Breast epithelium (tissue), 3 donors: ENCODE data around the gene DLD.
"Not testable (repeated sequence)": the region's sequence is repeated elsewhere in the genome, so short reads cannot be mapped to it uniquely, and the experiment has no call there.

Experiments used
- POLR2A ChIP-seq: fragments of 450-650 bp; IDR thresholded peaks from one replicate; pipeline ENCODE4 v1.6.1; 2016; ENCODE audit warnings: antibody characterized with exemption, mild to moderate bottlenecking, moderate library complexity
- POLR2AphosphoS5 ChIP-seq, 3 donors: sonication (generic); formaldehyde crosslinking; IDR thresholded peaks; one replicate each; pipeline ENCODE4 v1.6.1; 2017; ENCODE audit warnings: antibody characterized with exemption in 3 of 3
- TF ChIP-seq, protein P1 (sequence below), 3 donors: fragments of 450-650 bp; IDR thresholded peaks; one replicate each; pipeline ENCODE4 v1.5.1; 2016 to 2017; ENCODE audit warnings: antibody characterized with exemption in 3 of 3, mild to moderate bottlenecking in 3 of 3, moderate library complexity in 3 of 3

- TF ChIP-seq POLR2AphosphoS5 (IDR thresholded peaks at IDR 0.05); POLR2A: not testable (repeated sequence)
- TF ChIP-seq, protein P1, sequence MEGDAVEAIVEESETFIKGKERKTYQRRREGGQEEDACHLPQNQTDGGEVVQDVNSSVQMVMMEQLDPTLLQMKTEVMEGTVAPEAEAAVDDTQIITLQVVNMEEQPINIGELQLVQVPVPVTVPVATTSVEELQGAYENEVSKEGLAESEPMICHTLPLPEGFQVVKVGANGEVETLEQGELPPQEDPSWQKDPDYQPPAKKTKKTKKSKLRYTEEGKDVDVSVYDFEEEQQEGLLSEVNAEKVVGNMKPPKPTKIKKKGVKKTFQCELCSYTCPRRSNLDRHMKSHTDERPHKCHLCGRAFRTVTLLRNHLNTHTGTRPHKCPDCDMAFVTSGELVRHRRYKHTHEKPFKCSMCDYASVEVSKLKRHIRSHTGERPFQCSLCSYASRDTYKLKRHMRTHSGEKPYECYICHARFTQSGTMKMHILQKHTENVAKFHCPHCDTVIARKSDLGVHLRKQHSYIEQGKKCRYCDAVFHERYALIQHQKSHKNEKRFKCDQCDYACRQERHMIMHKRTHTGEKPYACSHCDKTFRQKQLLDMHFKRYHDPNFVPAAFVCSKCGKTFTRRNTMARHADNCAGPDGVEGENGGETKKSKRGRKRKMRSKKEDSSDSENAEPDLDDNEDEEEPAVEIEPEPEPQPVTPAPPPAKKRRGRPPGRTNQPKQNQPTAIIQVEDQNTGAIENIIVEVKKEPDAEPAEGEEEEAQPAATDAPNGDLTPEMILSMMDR (IDR thresholded peaks at IDR 0.05) = not testable (repeated sequence)
These were observed 43.2 kb upstream of the DLD start for GRCh38 chr7:107847836-107848175.
